Mesothelial cell of epicardium (in vitro differentiated cells): ENCODE data around the gene THEMIS. TPM values are rescaled to one million over a fixed set of nuclear protein-coding genes. Genes with fewer than 3 reads are reported as not detected.

Experiments used
- DNase-seq, 2 experiments: peaks; one replicate each; pipeline ENCODE4 v3.0.0; 2021; ENCODE audit warnings: low spot score in 2 of 2; ENCODE audit not compliant: unreplicated experiment in 2 of 2
- H3K27ac Mint-ChIP-seq: 2 replicates; pipeline ENCODE4 v1.8.0; 2021; ENCODE audit warnings: mixed read lengths
- H3K27me3 Mint-ChIP-seq: 2 replicates; pipeline ENCODE4 v1.8.0; 2021; ENCODE audit warnings: low read depth, mixed read lengths
- H3K36me3 Mint-ChIP-seq: 2 replicates; pipeline ENCODE4 v1.8.0; 2021; ENCODE audit warnings: mixed read lengths
- H3K4me1 Mint-ChIP-seq: 2 replicates; pipeline ENCODE4 v1.8.0; 2021; ENCODE audit warnings: mixed read lengths
- H3K4me3 Mint-ChIP-seq: 2 replicates; pipeline ENCODE4 v1.8.0; 2021; ENCODE audit warnings: mild to moderate bottlenecking, moderate library complexity, mixed read lengths
- H3K9me3 Mint-ChIP-seq: 2 replicates; pipeline ENCODE4 v1.8.0; 2021; ENCODE audit warnings: mixed read lengths
- CTCF ChIP-seq: fragments of 200-600 bp; sonication (generic); IDR thresholded peaks from one replicate; pipeline ENCODE4 v1.5.0; 2021; ENCODE audit warnings: antibody characterized with exemption; ENCODE audit not compliant: unreplicated experiment
- total RNA-seq: library from RNA; stranded (reverse); gene quantifications from 3 replicates; pipeline ENCODE4 v1.2.1, GENCODE V29; 2021

The THEMIS gene
- total RNA-seq, 1 donor from 2014 or later = not detected

- peaks cover 44% of the 10 kb centered on the region for H3K27me3 Mint-ChIP-seq
- H3K4me1 Mint-ChIP-seq = peaks cover 17% of the 10 kb centered on the region
- H3K9me3 Mint-ChIP-seq = no peaks in the 10 kb centered on the region
- no peak for DNase-seq
- no peak overlapping the region for H3K27ac Mint-ChIP-seq
- no peaks in the 10 kb centered on the region for H3K36me3 Mint-ChIP-seq
- no peak overlapping the region for H3K4me3 Mint-ChIP-seq
- no peak for TF ChIP-seq CTCF
Measured at GRCh38 chr6:127727260-127727953, 173.5 kb downstream of the THEMIS start.

GRCh38 chr6:127725821-127726220 is 175.0 kb downstream of the THEMIS start:
- H3K9me3 Mint-ChIP-seq = no peaks in the 10 kb centered on the region
- H3K27ac Mint-ChIP-seq = no peak overlapping the region
- H3K27me3 Mint-ChIP-seq = peaks cover 47% of the 10 kb centered on the region
- no peaks in the 10 kb centered on the region for H3K36me3 Mint-ChIP-seq
- no peak for TF ChIP-seq CTCF
- H3K4me1 Mint-ChIP-seq = peaks cover 17% of the 10 kb centered on the region
- no peak overlapping the region for H3K4me3 Mint-ChIP-seq
- DNase-seq = no peak

GRCh38 chr6:127718694-127719093 is 182.2 kb downstream of the THEMIS start:
- Mint-ChIP-seq H3K27ac (no peak overlapping the region), H3K36me3 (no peaks in the 10 kb centered on the region), H3K9me3 (no peaks in the 10 kb centered on the region), H3K4me3 (no peak overlapping the region), H3K27me3 (peaks cover 31% of the 10 kb centered on the region), H3K4me1 (peaks cover 8% of the 10 kb centered on the region)
- no peak for TF ChIP-seq CTCF
- no peak for DNase-seq

GRCh38 chr6:127717384-127717783 is 183.5 kb downstream of the THEMIS start:
- Mint-ChIP-seq H3K27ac (no peak overlapping the region), H3K9me3 (no peaks in the 10 kb centered on the region), H3K4me1 (peaks cover 11% of the 10 kb centered on the region), H3K4me3 (no peak overlapping the region), H3K36me3 (no peaks in the 10 kb centered on the region), H3K27me3 (peaks cover 29% of the 10 kb centered on the region)
- DNase-seq = no peak
- TF ChIP-seq CTCF = no peak

- H3K4me1 Mint-ChIP-seq = peaks cover 17% of the 10 kb centered on the region
- no peaks in the 10 kb centered on the region for H3K36me3 Mint-ChIP-seq
- H3K27ac Mint-ChIP-seq = no peak overlapping the region
- no peak overlapping the region for H3K4me3 Mint-ChIP-seq
- no peak for DNase-seq
- peaks cover 27% of the 10 kb centered on the region for H3K27me3 Mint-ChIP-seq
- no peak for TF ChIP-seq CTCF
- no peaks in the 10 kb centered on the region for H3K9me3 Mint-ChIP-seq
Measured at GRCh38 chr6:127716465-127716864, 184.4 kb downstream of the THEMIS start.
